Cardiac septum (tissue), 1 donor: ENCODE results near the gene SPSB3. TPM values are rescaled to one million over a fixed set of nuclear protein-coding genes. Genes with fewer than 3 reads are reported as not detected.

Source experiments
- DNase-seq: peaks from one replicate; pipeline ENCODE4 v3.0.0-alpha.2; 2020; ENCODE audit warnings: low spot score
- intact Hi-C: fragments of 100-400 bp; cut with DNase I; formaldehyde crosslinking; loops from one replicate; pipeline ENCODE4 v1.14.0; 2022
- total RNA-seq: library from RNA; stranded (reverse); fragmentation: NEBNext Ultra II Directional; extraction: Animal tissue kit (Norgen Biotek cat#: 25700); gene quantifications from one replicate; pipeline ENCODE4 v1.2.1, GENCODE V29; 2021
- donor health status: DM: no; HTN: no; CAD: no.

SPSB3 gene
- total RNA-seq, 1 donor from 2014 or later = 24.2 TPM

GRCh38 chr16:1791256-1791942, 9.0 kb upstream of the SPSB3 start:
- intact Hi-C loops = no loop called here
- no peak for DNase-seq

- no peak for DNase-seq
- intact Hi-C loops = no loop called here
Observed at GRCh38 chr16:1790611-1791255, 8.4 kb upstream of the SPSB3 start.

- intact Hi-C loops = no loop called here
- no peak for DNase-seq
Observed at GRCh38 chr16:1790261-1790610, 7.9 kb upstream of the SPSB3 start.

DNA sequence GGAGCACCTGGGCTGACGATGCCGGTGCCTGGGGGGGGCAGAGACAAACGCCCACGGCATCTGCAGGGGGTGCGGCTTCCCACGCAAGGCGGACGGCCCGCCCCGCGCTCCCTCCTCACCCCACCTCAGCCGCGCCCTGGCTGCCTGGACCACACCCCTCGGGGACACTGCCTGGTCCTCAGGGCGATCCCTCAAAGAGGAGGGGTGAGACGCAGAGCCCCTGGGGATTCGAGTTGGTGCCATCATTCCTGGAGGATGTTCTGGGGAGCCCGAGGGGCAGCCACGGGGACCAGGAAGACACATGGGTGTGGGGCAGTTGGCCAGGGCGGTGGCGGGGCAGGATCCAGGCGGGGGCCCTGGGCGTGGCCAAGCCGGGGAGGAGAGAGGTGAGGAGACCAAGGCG, 7.3 kb upstream of the SPSB3 start:
- intact Hi-C loops = loop anchor here (5.0 kb wide), 1 partner anchor 33 kb away; no protein-coding TSS in a partner anchor
- no peak for DNase-seq

DNA sequence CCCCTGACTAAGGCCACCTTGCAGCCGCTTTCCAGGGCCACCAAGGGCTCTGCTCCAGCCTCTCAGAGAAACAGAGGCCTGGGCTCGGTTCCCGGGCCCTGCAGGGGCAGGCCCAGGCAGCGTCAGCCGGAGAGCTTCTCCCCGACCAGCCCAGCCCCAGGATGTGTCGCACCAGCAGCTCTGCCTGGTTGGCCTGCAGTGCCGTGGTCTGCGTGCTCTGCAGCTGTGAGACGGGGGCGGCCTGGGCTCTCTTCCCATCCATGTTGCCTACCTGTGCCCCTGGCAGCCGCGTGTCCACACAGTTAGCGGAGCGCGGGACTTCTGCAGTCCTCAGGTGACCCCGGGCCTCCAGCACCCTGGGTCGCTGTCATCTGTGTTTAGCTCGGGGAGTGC, 6.3 kb upstream of the SPSB3 start:
- peak; percentile 75 for DNase-seq
- intact Hi-C loops = loop anchor here (5.0 kb wide), 1 partner anchor 34 kb away; no protein-coding TSS in a partner anchor

DNA sequence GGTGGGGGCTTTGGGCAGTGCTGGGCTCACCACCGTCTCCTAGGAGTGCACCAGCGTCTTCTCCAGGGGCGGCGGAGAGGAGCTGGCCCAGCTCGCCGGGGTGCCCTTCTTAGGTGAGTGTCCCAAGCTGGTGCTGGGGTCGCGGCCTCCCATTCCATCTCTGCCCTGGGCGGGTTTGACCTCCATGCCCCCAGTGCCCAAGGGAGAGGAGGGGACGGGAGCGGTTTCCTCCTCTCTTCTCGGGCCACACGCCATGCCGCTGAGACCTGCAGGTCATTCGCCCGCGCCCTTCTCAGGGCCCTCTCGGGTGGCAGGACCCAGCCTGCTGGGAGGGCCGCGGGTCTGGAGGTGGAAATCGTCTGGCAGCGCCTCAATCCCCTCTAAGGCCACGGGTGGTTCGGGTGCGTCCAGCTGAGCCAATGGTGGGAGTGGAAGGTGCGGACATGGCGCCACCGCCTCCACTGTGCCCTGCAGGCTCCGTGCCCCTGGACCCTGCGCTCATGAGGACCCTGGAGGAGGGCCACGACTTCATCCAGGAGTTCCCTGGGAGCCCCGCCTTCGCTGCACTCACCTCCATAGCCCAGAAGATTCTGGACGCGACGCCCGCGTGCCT, 5.8 kb upstream of the SPSB3 start:
- intact Hi-C loops = loop anchor here (5.0 kb wide), 1 partner anchor 34 kb away; no protein-coding TSS in a partner anchor
- peak; percentile 65 for DNase-seq

DNA sequence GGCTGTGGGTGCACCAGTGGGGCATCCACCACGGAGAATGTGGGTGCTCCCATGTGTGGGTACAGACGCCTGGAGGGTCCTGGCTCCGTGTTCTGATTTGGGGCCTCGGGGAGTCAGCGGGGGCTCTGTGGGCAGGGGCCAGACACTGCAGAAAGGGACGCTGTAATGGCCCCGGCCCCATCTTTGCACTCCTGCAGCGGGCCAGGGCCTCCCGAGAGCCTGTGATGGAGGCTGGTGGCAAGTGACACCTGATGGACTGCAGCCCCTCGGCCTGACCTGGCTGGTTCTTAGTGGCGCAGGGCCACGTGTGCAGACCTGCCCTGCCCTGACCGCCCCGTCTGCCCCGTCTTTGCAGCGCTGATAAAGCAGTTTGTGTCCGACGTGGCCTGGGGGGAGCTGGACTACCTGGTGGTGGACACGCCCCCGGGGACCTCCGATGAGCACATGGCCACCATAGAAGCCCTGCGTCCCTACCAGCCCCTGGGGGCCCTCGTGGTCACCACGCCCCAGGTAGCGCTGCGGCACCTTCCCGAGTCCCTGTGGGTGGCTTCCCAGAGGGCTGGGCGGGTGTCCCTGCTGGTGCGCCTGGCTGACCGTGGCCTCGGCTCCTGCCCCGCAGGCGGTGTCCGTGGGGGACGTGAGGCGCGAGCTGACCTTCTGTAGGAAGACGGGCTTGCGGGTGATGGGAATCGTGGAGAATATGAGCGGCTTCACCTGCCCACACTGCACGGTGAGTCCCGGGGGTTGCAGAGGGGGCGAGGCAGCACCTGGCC, 5.1 kb upstream of the SPSB3 start:
- DNase-seq = peak; percentile 59
- intact Hi-C loops = loop anchor here (5.0 kb wide), 1 partner anchor 35 kb away; no protein-coding TSS in a partner anchor

DNA sequence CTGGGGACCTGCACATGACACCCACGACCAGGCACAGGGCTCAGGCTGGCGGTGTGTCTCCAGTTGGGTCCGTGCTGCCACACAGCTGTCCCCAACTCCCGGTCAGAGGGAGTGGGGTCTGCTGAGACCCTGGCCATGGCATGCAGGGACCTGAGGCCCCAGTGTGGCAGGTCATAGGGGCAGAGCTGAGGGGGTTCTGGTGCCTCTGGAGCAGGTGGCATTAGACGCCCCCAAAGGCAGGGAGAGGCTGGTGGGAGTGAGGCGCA, 4.6 kb upstream of the SPSB3 start:
- intact Hi-C loops = loop anchor here (5.0 kb wide), 1 partner anchor 35 kb away; no protein-coding TSS in a partner anchor
- no peak for DNase-seq

DNA sequence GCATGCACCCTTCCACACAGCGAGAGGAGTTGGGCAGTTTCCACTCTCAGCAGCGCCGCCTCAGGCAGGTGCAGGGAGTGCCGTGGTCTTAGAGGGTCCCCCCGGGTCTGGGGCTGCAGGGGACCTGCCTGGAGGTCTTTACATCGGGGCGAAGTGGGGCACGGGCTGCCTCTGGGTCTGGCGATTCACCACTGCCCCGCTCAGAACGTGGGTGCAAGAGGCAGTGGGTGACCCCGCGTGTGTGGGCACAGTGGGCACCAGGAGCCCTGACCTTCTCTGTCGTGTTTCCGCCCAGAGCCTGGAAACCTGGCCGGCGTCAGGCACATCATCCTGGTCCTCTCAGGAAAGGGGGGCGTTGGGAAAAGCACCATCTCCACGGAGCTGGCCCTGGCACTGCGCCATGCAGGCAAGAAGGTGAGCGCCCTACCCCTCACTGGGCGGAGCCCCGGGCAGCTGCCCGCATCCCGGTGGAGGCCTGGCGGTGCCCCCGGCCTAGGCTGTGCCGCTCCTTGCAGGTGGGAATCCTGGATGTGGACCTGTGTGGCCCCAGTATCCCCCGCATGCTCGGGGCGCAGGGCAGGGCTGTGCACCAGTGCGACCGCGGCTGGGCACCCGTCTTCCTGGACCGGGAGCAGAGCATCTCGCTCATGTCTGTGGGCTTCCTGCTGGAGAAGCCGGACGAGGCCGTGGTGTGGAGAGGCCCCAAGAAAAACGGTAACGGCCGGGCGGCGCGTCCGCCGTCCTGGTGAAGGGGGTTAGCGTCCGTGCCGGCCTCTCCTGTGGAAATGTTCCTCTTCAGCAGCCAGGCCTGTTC, 4.1 kb upstream of the SPSB3 start:
- intact Hi-C loops = loop anchor here (5.0 kb wide), 1 partner anchor 36 kb away; no protein-coding TSS in a partner anchor
- DNase-seq = no peak

- intact Hi-C loops = loop anchor here (5.0 kb wide), 1 partner anchor 36 kb away; no protein-coding TSS in a partner anchor
- no peak for DNase-seq
Observed at GRCh38 chr16:1785846-1786170, 3.4 kb upstream of the SPSB3 start.

GRCh38 chr16:1784977-1785845, 2.8 kb upstream of the SPSB3 start:
- no peak for DNase-seq
- intact Hi-C loops = loop anchor here (5.0 kb wide), 2 partner anchors 37 to 157 kb away; partner anchors contain the start of gene MSRB1

DNA sequence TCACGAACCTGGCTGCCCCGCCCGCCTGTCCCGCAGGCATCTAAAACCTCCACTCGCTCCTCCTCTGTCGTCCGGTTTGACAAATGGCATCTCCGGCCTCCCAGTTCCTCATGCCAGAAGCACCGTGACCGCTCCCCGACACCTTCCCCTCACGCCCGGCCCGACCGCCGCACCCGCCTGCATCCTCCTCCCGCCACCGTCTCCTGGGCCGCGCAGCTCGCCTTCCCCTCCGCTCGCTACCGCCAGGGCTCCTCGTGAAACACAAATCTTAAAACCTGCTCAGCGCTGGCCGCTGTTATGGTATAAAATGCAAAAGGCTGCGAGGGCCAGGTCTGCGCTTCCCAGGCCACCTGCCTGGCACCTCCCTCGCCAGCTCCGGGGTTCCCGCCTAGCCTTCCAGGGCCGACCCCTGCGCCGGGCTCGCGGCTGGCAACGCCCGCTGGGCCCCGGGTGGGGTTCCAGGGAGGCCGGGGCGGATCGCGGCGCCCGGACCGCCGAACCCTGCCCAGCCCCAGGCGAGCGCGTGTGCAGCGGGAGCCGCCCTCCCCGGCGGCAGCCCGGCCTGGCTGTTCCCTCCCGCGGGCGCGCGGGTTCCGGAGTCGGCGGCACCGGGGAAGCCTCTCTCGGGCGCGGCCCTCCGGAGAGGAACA, 488 bp downstream of the SPSB3 start:
- intact Hi-C loops = loop anchor here (5.0 kb wide), 1 partner anchor 160 kb away; the partner anchor contains the start of gene MSRB1
- DNase-seq = no peak

GRCh38 chr16:1781254-1781653, 1.1 kb downstream of the SPSB3 start:
- intact Hi-C loops = loop anchor here (5.0 kb wide), 1 partner anchor 161 kb away; the partner anchor contains the start of gene MSRB1

DNA sequence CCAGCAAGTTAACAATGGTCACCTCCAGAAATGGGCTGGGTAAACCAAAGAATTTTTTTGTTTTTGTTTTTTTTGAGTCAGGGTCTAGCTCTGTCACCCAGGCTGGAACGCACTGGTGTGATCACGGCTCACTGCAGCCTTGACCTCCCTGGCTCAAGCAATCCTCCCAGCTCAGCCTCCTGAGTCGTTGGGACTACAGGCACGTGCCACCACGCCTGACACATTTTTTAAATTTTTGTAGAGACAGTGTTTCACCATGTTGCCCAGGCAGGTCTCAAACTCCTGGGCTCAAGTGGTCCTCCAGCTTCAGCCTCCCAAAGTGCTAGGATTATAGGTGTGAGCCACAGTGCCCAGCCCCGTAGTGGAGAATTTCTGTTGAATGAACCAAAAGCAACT, 1.7 kb downstream of the SPSB3 start:
- intact Hi-C loops = loop anchor here (5.0 kb wide), 1 partner anchor 162 kb away; the partner anchor contains the start of gene MSRB1
- no peak for DNase-seq

More at GRCh38 chr16:1781254-1781653, 1.1 kb downstream of the SPSB3 start:
- DNase-seq = no peak

- no peak for DNase-seq
- intact Hi-C loops = loop anchor here (5.0 kb wide), 1 partner anchor 162 kb away; the partner anchor contains the start of gene MSRB1
Observed at GRCh38 chr16:1779741-1780676, 2.4 kb downstream of the SPSB3 start.

- intact Hi-C loops = no loop called here
- no peak for DNase-seq
Observed at GRCh38 chr16:1779234-1779701, 3.1 kb downstream of the SPSB3 start.
